ENCODE measurements around the gene PLD1. TPM values are rescaled to one million over a fixed set of nuclear protein-coding genes. Genes with fewer than 3 reads are reported as not detected.

The PLD1 gene
- total and polyA plus RNA-seq, 10 donors = 3.0 to 75.2 (median 54.0) TPM

DNA sequence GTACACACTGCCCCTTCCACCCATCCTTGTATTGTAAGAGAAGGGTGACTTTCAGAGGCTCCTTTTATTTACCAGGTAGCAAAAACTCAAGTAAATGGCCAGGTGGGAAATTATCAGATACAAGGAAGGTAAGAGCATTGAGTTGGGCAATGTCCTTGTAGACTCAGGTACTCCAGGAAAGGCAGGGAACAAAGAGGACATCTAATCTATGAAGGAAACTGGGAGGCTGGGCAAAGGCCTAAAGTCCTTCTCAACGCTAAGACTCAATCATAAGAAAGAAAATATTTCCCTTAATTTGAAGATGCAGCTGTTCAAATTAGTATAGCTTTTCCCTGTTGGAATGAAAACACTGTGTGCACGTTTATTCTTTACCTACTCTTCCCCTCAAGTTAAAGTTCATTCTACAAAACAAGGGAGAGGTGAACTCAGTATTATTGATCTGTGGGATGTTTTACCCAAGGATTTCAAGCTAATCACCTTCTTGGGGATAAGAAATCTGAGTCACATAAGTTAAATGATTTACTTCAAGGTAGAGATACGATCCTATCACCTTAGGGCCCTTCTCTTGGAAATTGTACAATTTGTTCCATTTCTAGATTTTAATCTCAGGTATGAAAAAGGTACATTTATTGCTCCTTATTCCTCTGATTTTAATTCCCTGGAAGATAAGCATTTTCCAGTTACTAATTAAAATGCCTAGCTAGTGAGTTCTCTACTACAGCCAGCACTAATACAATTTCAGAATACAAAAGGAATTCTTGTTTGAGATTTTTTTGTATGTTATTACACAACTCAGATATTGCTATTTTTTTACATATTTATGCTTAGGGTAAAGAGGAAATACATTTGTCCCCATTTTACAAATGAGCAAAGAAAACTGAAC, 80.6 kb downstream of the PLD1 start:
- Histone ChIP-seq H3K27ac (no peak overlapping the region), H3K4me3 (no peak overlapping the region), H3K4me1 (no peaks in the 10 kb centered on the region), H3K36me3 (peaks cover 0 to 78% (median 11%) of the 10 kb centered on the region in 6 donors), H3K27me3 (replicated peaks in 1 of 7) (no peaks in the 10 kb centered on the region), H3K9me3 (no peaks in the 10 kb centered on the region)
- TF ChIP-seq, protein P1, sequence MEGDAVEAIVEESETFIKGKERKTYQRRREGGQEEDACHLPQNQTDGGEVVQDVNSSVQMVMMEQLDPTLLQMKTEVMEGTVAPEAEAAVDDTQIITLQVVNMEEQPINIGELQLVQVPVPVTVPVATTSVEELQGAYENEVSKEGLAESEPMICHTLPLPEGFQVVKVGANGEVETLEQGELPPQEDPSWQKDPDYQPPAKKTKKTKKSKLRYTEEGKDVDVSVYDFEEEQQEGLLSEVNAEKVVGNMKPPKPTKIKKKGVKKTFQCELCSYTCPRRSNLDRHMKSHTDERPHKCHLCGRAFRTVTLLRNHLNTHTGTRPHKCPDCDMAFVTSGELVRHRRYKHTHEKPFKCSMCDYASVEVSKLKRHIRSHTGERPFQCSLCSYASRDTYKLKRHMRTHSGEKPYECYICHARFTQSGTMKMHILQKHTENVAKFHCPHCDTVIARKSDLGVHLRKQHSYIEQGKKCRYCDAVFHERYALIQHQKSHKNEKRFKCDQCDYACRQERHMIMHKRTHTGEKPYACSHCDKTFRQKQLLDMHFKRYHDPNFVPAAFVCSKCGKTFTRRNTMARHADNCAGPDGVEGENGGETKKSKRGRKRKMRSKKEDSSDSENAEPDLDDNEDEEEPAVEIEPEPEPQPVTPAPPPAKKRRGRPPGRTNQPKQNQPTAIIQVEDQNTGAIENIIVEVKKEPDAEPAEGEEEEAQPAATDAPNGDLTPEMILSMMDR (IDR thresholded peaks at IDR 0.05 in 8 of 11, conservative IDR thresholded peaks at IDR 0.05 in 3 of 11) = no peak
- TF ChIP-seq POLR2A (IDR thresholded peaks at IDR 0.05) (no peak), POLR2AphosphoS5 (IDR thresholded peaks at IDR 0.05) (no peak)
- no peak for DNase-seq
- intact Hi-C loops (cut with DNase I; ENCODE audit: low total_unique reads) = no loop called here
- 86 to 98% (median 90%) methylated on average over 3 of the region's 3 CpGs for WGBS, 5 donors

DNA sequence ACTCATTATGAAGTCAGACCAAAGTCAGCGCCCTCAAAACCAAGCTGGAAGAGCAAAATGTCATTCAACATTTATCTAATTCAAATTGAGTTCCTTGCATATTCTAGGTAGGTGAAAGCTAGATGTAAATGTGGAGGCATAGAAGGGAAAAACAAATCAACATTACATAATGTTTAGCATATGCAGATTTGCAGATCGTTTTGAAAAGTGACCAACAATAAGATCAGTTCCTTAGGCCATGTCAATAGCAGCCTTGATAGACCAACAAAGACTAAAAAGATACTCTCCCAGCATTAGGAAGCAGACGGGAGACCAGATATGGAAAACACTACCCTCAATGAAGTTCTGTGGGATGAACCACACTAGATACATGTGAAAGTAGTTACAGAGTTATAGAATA, 83.0 kb downstream of the PLD1 start:
- Histone ChIP-seq H3K27ac (no peak overlapping the region), H3K9me3 (no peaks in the 10 kb centered on the region), H3K4me3 (no peak overlapping the region), H3K27me3 (replicated peaks in 1 of 7) (no peaks in the 10 kb centered on the region), H3K4me1 (no peaks in the 10 kb centered on the region), H3K36me3 (peaks cover 0 to 78% (median 9%) of the 10 kb centered on the region in 6 donors)
- WGBS, 5 donors = 72 to 89% (median 81%) methylated on average over 3 of the region's 3 CpGs
- intact Hi-C loops (cut with DNase I; ENCODE audit: low total_unique reads) = no loop called here
- TF ChIP-seq, protein P1 (IDR thresholded peaks at IDR 0.05 in 8 of 11, conservative IDR thresholded peaks at IDR 0.05 in 3 of 11) = no peak
- TF ChIP-seq POLR2A (IDR thresholded peaks at IDR 0.05) = no peak
- no peak for TF ChIP-seq POLR2AphosphoS5 (IDR thresholded peaks at IDR 0.05)
- no peak for DNase-seq

DNA sequence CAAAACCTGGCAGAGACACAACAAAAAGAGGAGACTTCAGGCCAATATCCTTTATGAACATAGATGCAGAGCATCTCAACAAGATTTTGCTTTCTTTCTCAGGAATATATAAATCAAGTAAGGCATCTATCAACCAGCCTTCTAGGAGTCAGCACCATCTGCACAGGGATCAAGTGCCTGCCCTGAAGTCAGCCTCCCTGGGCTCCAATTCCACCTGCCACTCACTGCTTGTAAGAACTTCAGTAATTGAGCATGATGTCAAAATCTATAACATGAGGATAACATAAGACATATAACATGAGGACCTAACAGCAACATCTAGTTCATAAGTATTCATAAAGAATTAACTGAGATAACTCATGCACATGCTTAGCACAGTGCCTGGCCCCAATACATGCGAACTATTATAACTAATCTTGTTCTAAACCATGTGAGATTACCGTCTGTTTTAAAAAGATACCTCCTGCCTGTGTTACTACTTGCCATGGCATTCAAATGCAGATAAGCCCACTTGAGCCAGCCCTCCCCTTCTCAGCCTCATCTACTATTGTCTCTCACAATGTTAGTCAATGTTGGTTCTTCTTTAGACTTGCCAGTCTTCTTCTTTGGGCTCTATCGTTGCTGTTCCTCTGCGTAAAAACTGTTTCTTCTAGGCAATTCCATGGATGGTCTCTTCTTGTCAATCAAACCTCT, 91.6 kb downstream of the PLD1 start:
- Histone ChIP-seq H3K36me3 (peaks cover 0 to 73% (median 0%) of the 10 kb centered on the region in 6 donors), H3K4me1 (no peaks in the 10 kb centered on the region), H3K27ac (no peak overlapping the region), H3K4me3 (no peak overlapping the region), H3K9me3 (peaks cover 0 to 15% (median 10%) of the 10 kb centered on the region in 8 donors), H3K27me3 (replicated peaks in 1 of 7) (no peaks in the 10 kb centered on the region)
- WGBS, 5 donors = 70 to 95% (median 91%) methylated on average over 4 of the region's 4 CpGs
- no peak for DNase-seq
- TF ChIP-seq, protein P1 (IDR thresholded peaks at IDR 0.05 in 8 of 11, conservative IDR thresholded peaks at IDR 0.05 in 3 of 11) = no peak
- TF ChIP-seq POLR2A (IDR thresholded peaks at IDR 0.05) = no peak
- TF ChIP-seq POLR2AphosphoS5 (IDR thresholded peaks at IDR 0.05) = no peak
- intact Hi-C loops (cut with DNase I; ENCODE audit: low total_unique reads) = no loop called here

DNA sequence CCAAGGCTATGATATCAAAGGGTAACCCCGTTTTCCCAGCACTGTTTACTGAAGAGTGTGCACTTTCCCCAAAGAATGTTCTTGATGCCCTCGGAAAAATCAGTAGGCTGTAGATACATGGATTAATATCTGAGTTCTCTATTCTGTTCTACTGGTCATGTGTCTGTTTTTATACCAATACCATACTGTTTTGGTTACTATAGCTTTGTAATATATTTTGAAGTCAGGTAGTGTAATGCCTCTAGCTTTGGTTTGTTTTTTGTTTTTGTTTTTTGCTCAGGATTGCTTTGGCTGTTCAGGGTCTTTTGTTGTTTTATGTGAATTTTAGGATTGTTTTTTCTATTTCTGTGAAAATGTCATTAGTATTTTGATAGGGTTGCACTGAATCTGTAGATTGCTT, 95.1 kb downstream of the PLD1 start:
- no peak for TF ChIP-seq POLR2AphosphoS5 (IDR thresholded peaks at IDR 0.05)
- Histone ChIP-seq H3K4me3 (no peak overlapping the region), H3K36me3 (peaks cover 0 to 76% (median 0%) of the 10 kb centered on the region in 6 donors), H3K9me3 (peaks cover 0 to 15% (median 10%) of the 10 kb centered on the region in 8 donors), H3K27me3 (replicated peaks in 1 of 7) (no peaks in the 10 kb centered on the region), H3K27ac (no peak overlapping the region), H3K4me1 (no peaks in the 10 kb centered on the region)
- WGBS, 5 donors = 90 to 98% (median 93%) methylated on average over 2 of the region's 2 CpGs
- DNase-seq = no peak
- intact Hi-C loops (cut with DNase I; ENCODE audit: low total_unique reads) = no loop called here
